ENCODE results near the gene ARHGEF9.

The ARHGEF9 gene

DNA sequence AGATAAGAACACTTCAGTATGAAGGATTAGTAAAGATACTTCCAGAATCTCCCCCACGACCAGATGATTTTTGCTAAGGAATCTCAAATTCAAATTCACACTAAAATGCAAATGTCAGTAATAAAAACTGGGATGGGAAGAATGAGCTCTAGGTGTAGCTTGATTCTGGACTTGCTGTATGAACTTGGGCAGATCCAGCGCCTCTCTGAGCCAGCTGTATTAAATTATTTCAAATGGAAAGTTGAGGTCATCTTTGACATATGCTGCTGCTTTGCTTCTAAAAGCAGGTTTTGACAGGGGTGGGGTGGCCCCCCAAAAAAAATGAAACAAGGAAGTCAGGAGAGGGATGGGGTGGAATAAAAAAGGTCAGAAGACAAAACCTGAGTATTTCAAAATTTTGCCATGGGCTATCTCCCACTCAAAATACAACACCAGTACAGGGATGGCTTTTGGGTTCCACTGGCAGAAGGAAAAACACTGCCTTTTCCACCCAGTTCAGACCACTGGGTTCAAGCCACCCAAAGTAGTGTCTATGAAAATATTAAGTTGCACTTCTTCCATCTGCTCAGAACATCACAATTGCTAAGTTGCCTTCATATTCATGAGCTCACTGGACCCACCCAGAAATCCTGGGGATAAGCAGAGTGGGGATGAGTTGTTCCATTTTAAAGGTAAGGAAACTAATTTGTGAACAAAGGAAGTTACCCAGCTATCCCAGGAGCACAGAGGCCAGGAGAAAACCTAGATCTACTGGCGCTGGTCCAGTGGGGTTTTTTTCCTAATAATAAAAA lies 47.7 kb downstream of the ARHGEF9 start:
- intact Hi-C loops (cut with micrococcal nuclease): no loop called here
- Mint-ChIP-seq H3K27me3 (no peaks in the 10 kb centered on the region), H3K4me1 (ENCODE audit: low read depth) (peaks cover 5% of the 10 kb centered on the region), H3K36me3 (ENCODE audit: low read depth) (no peaks in the 10 kb centered on the region), H3K9me3 (no peaks in the 10 kb centered on the region), H3K4me3 (no peak overlapping the region), H3K27ac (no peak overlapping the region)

DNA sequence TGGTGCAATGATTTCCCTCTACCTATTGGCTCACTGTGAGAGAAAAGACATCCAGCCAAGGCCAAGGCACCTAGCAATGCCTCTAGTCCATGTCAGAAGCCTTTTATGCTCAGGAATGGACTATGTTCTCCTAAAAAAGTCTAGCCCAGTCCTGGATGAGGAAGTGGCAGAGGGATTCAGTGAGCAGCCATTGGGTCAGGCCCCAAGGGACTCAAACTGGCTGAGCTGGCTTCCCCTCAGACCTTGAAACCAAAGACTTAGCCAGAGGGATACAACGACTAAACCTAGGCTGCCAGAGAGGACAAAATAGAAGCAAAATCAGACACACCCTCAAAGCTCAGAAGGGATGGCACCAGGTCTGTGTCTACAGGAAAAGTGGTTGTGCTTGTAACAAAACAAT lies 49.1 kb downstream of the ARHGEF9 start:
- H3K27me3 Mint-ChIP-seq: no peaks in the 10 kb centered on the region
- no peak overlapping the region for H3K27ac Mint-ChIP-seq
- no peaks in the 10 kb centered on the region for H3K9me3 Mint-ChIP-seq
- peaks cover 5% of the 10 kb centered on the region for H3K4me1 Mint-ChIP-seq (ENCODE audit: low read depth)
- H3K4me3 Mint-ChIP-seq: no peak overlapping the region
- intact Hi-C loops (cut with micrococcal nuclease): no loop called here
- H3K36me3 Mint-ChIP-seq (ENCODE audit: low read depth): no peaks in the 10 kb centered on the region

DNA sequence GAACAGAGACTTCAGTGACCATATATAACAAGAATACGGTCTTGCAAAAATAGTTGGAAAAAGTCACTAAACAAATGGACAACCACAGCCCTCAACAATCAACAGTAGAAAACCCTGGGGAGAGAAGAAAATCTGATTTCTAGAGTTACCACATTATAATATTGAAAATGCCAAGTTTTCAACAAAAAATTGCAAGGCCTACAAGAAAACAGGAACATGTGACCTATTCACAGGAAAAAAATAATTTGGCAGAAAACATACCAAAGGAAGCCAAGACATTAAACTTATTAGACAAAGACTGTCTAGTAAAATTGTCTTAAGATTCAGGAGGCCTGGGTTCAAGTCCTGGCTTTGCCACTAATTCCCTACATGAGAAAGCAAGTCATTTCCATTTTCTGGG lies 64.7 kb downstream of the ARHGEF9 start:
- no peak overlapping the region for H3K27ac Mint-ChIP-seq
- H3K9me3 Mint-ChIP-seq: no peaks in the 10 kb centered on the region
- H3K27me3 Mint-ChIP-seq: no peaks in the 10 kb centered on the region
- no peak overlapping the region for H3K4me3 Mint-ChIP-seq
- H3K4me1 Mint-ChIP-seq (ENCODE audit: low read depth): no peaks in the 10 kb centered on the region
- intact Hi-C loops (cut with micrococcal nuclease): no loop called here
- peaks cover 48% of the 10 kb centered on the region for H3K36me3 Mint-ChIP-seq (ENCODE audit: low read depth)

DNA sequence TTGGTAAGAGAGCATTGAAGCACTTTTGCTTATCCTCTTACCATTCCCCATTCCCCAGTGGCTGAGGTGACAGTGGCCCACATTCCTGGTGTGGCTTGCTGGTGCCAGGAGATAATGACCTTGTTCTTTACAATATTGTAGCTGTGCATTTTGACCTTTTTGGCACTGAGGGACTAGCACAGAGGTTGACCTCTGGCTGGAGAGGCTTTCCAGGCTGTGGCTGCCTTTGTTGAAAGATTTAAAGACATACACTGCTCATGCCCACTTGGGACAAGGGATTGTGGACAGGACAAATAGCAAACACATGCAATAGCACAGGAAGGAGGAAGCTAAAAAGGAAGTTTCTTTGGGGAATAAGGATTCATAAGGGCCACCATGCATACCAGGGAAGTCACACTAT lies 65.4 kb downstream of the ARHGEF9 start:
- Mint-ChIP-seq H3K4me1 (ENCODE audit: low read depth) (no peaks in the 10 kb centered on the region), H3K27ac (no peak overlapping the region), H3K4me3 (no peak overlapping the region), H3K9me3 (no peaks in the 10 kb centered on the region), H3K27me3 (no peaks in the 10 kb centered on the region), H3K36me3 (ENCODE audit: low read depth) (peaks cover 51% of the 10 kb centered on the region)
- intact Hi-C loops (cut with micrococcal nuclease): no loop called here

DNA sequence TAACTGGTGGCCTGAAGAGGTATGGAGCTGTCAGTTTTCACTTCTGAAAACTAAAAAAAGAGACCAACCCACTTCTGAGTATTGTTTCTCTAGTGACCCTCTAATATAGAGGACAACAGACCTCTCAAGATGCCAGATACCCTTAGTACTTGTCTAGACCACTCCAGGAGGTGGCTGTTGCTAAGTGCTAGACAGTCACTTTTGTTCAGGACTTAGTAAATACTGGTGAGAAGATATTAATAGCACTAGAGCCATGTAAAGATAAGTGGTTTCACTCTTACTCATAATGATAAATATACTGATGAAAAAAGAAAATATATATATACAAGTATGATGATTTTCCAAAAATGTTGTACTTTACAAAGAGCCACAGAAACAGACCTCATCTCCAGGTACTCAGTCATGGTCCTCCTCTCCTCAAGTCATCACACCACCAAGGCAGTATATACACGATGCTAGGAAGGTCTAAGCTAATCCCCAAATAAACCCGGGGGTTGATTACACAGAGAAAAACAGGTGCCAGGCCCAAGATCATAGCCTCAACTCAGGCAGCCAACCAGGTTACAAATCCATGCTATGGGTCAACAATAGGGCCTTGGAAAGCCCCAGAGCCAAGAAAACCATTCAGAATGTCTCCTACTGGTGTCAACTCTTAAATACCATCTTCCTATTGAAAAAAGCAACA lies 66.9 kb downstream of the ARHGEF9 start:
- Mint-ChIP-seq H3K27ac (no peak overlapping the region), H3K4me1 (ENCODE audit: low read depth) (no peaks in the 10 kb centered on the region)

DNA sequence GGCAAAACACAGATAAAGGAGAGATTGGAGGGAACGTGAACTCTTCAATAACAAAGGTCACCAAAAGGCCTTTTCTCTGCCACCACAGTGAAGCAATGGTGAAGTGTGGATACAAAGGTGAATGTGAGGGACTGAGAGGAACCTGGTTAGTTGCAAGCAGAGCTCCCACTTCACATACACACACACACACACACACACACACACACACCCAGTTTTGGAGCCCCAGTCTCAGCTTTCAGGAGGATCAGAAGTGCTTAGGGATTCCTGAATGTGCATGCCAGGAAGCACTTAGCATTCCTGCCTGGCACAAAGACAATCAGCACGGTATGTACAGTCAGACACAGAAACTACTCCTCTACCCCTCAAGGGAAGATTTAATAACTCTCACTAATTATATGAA lies 71.5 kb downstream of the ARHGEF9 start:
- intact Hi-C loops (cut with micrococcal nuclease): no loop called here
- Mint-ChIP-seq H3K4me1 (ENCODE audit: low read depth) (no peaks in the 10 kb centered on the region), H3K9me3 (no peaks in the 10 kb centered on the region), H3K27me3 (no peaks in the 10 kb centered on the region), H3K4me3 (no peak overlapping the region), H3K27ac (no peak overlapping the region), H3K36me3 (ENCODE audit: low read depth) (peaks cover 38% of the 10 kb centered on the region)

More for the DNA sequence above, 66.9 kb downstream of the ARHGEF9 start:
- Mint-ChIP-seq H3K4me3 (no peak overlapping the region), H3K36me3 (ENCODE audit: low read depth) (peaks cover 52% of the 10 kb centered on the region), H3K9me3 (no peaks in the 10 kb centered on the region), H3K27me3 (no peaks in the 10 kb centered on the region)
- intact Hi-C loops (cut with micrococcal nuclease): no loop called here

DNA sequence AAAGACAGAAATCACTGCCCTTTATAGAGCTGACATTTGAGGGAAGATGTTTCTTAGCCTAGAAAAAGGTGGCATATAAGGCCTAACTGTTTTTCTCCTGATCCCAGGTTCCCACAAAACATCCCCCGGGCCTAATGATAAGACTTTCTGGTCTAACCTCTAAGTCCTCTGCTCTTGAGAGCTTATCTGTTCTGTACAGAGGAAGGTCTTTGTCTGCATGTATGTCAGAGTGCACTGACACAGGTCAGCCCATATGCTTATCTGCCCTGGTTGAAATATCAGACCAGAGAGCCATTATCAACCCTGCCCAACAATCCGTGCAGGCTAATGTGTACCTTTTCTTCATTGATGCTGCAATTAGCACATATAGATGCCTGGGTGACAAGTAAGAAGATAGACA lies 76.2 kb downstream of the ARHGEF9 start:
- intact Hi-C loops (cut with micrococcal nuclease): no loop called here
- no peaks in the 10 kb centered on the region for H3K4me1 Mint-ChIP-seq (ENCODE audit: low read depth)
- H3K36me3 Mint-ChIP-seq (ENCODE audit: low read depth): peaks cover 42% of the 10 kb centered on the region
- no peak overlapping the region for H3K27ac Mint-ChIP-seq
- no peak overlapping the region for H3K4me3 Mint-ChIP-seq
- H3K27me3 Mint-ChIP-seq: no peaks in the 10 kb centered on the region
- H3K9me3 Mint-ChIP-seq: no peaks in the 10 kb centered on the region

DNA sequence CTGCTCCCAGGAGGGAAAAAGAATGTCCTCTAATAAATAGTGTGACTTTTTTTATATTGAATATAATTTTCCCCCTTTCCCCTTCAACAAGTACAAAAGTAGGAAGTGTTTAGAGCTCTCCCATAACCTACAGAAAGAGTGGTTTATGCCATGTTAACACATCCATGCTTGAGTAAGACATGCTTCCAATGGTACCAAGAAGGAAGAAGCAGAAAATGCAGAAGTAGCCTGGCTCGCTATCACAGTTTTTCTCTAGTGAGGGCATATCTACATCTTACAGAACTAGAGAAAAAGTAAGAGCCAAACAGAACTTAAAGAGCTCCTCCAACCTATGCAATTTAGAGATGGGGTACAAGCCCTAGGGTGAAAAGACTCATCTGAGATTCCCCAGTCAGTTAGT lies 82.5 kb downstream of the ARHGEF9 start:
- intact Hi-C loops (cut with micrococcal nuclease): no loop called here
- Mint-ChIP-seq H3K4me3 (no peak overlapping the region), H3K27me3 (no peaks in the 10 kb centered on the region), H3K4me1 (ENCODE audit: low read depth) (peaks cover 5% of the 10 kb centered on the region), H3K36me3 (ENCODE audit: low read depth) (peaks cover 48% of the 10 kb centered on the region), H3K9me3 (no peaks in the 10 kb centered on the region), H3K27ac (no peak overlapping the region)

DNA sequence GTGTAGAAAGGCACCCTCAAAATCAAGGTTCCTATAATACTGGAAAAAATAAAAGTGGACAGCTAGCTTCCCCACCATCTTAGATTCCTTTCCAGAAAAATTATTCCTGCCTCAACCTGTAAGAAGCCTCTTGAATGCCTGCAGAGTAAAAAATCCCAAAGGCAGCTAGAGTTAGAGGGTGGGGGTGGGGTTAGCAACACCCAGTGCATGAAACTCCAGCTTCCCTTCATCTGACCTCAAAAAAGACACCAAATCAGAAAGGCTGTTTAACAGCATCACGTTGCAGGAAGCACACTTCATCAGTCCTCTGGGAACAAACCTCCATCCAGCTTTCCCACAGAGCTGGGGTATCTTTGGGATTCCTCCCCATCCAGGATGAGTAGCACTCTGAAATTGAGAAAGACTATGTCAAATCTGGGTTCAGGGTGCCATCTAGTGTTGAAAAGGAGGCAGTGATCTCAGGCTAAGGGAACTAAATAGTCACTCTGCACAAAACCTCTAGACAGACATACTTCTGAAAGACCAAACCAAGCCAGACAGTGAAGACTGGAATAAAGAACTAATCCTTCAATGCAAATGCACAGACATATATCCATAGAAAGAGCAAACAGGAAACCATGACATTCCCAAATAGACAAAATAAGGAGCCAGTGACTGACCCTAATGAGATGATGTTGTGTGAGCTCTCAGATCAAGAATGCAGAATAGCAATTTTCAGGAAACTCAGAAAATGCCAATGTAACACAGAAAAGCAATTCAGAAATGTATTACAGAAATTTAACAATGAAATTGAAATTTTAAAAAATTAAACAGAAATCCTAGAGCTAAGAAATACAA lies 97.9 kb downstream of the ARHGEF9 start:
- Mint-ChIP-seq H3K4me1 (ENCODE audit: low read depth) (no peaks in the 10 kb centered on the region), H3K27ac (no peak overlapping the region), H3K27me3 (no peaks in the 10 kb centered on the region), H3K36me3 (ENCODE audit: low read depth) (peaks cover 15% of the 10 kb centered on the region), H3K4me3 (no peak overlapping the region), H3K9me3 (no peaks in the 10 kb centered on the region)
- intact Hi-C loops (cut with micrococcal nuclease): no loop called here

DNA sequence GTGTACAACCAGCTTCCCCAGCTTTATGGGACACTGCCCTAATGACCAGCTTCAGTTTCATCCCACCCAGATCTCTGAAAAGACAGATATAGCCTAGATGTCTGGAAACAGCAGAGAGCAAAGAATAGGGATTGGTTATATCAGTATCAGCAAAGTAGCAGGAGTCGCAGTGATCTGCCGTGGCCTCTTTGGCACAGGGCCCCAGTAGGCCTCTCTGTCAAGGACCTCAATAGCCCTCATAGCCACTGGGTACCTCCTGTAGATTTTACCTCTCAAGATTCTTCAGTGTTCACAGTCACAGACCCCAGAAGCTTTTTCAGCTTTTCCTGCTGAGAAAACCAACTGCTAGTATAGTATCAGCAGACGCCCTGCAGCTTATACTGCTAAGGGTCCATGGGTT lies 104.6 kb downstream of the ARHGEF9 start:
- H3K36me3 Mint-ChIP-seq (ENCODE audit: low read depth): peaks cover 24% of the 10 kb centered on the region
- H3K9me3 Mint-ChIP-seq: no peaks in the 10 kb centered on the region
- no peak overlapping the region for H3K27ac Mint-ChIP-seq
- intact Hi-C loops (cut with micrococcal nuclease): no loop called here
- H3K4me3 Mint-ChIP-seq: no peak overlapping the region
- H3K4me1 Mint-ChIP-seq (ENCODE audit: low read depth): no peaks in the 10 kb centered on the region
- H3K27me3 Mint-ChIP-seq: no peaks in the 10 kb centered on the region

DNA sequence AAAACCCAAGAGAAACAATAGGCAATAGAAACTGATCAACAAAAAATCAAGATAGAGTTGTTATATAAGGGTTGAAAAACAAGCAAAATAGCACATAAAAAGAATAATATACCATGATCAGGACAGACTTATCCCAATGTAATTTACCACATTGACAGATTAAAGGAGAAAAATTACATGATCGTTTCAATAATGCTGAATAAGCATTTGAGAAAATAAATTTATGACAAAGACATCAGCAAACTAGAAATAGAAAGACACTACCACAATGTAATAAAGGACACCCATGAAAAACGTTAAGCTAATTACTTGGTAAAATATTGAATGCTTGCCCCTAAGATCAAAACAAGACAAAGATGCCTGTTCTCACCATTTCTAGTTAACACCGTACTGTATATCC lies 105.6 kb downstream of the ARHGEF9 start:
- no peak overlapping the region for H3K4me3 Mint-ChIP-seq
- no peak overlapping the region for H3K27ac Mint-ChIP-seq
- no peaks in the 10 kb centered on the region for H3K27me3 Mint-ChIP-seq
- no peaks in the 10 kb centered on the region for H3K4me1 Mint-ChIP-seq (ENCODE audit: low read depth)
- peaks cover 24% of the 10 kb centered on the region for H3K36me3 Mint-ChIP-seq (ENCODE audit: low read depth)
- intact Hi-C loops (cut with micrococcal nuclease): no loop called here
- no peaks in the 10 kb centered on the region for H3K9me3 Mint-ChIP-seq

DNA sequence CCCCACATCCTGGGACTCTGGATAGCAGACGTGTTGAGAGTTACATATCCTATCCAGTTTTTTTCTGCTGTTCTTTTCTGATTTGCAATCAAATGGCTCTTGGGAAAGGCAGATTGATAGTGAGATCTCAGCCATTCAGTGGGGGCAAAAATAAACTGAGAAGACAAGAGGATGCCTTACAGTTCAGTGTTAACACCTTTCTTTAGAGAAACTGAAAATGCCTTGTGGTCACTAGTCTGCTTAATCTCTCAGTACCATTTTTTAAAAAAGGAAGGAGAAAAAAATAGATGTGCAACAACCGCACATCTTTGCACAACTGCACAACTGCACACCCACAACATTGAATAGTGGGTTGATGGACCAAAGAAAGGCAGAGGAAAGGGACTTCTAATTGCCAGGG lies 109.3 kb downstream of the ARHGEF9 start:
- intact Hi-C loops (cut with micrococcal nuclease): no loop called here
- Mint-ChIP-seq H3K9me3 (no peaks in the 10 kb centered on the region), H3K27ac (no peak overlapping the region), H3K36me3 (ENCODE audit: low read depth) (peaks cover 23% of the 10 kb centered on the region), H3K4me1 (ENCODE audit: low read depth) (no peaks in the 10 kb centered on the region), H3K27me3 (no peaks in the 10 kb centered on the region), H3K4me3 (no peak overlapping the region)

DNA sequence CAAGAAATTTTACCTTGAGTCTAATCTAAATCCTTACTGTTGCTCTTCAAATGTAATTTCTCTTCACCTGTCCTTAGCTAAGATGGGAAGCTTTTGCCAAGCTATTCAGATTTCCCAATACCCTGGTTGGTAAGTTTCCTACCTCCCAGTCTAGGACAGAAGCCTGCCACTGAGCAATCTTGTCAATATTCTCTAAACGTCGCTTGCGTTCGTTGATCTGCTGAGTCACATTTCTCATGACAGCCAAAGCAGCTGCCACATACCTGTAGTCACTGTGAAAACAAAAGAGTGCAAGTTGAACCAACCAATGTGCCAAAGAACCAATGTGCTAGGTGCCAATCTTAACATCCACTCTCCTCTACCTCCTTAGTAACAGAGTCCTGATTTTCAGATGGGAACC lies 111.1 kb downstream of the ARHGEF9 start:
- no peaks in the 10 kb centered on the region for H3K9me3 Mint-ChIP-seq
- intact Hi-C loops (cut with micrococcal nuclease): no loop called here
- H3K27me3 Mint-ChIP-seq: no peaks in the 10 kb centered on the region
- peaks cover 30% of the 10 kb centered on the region for H3K36me3 Mint-ChIP-seq (ENCODE audit: low read depth)
- peaks cover 12% of the 10 kb centered on the region for H3K4me1 Mint-ChIP-seq (ENCODE audit: low read depth)
- H3K27ac Mint-ChIP-seq: no peak overlapping the region
- H3K4me3 Mint-ChIP-seq: no peak overlapping the region

DNA sequence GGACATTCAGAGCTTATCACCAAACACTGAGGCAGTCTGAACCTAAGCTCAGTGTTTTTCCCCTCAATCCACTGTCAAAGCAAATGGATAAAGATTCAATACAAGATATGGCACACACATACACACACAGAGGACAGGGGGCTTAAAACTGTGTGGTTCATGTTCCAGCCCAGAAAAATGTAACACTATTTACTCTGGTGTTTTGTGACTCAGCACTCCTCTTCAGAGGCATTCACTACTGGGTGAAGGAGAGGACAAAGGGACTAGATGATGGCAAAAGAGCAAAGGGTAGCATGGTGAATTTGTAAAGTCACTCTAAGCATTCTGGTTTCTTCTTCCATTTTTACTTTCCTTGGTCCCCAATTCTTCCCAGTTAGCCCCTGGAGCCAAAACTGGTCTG lies 120.3 kb downstream of the ARHGEF9 start:
- intact Hi-C loops (cut with micrococcal nuclease): no loop called here
- H3K27me3 Mint-ChIP-seq: no peaks in the 10 kb centered on the region
- no peak overlapping the region for H3K27ac Mint-ChIP-seq
- peaks cover 6% of the 10 kb centered on the region for H3K4me1 Mint-ChIP-seq (ENCODE audit: low read depth)
- no peaks in the 10 kb centered on the region for H3K9me3 Mint-ChIP-seq
- H3K4me3 Mint-ChIP-seq: no peak overlapping the region
- H3K36me3 Mint-ChIP-seq (ENCODE audit: low read depth): peaks cover 38% of the 10 kb centered on the region

All from dendritic cell treated with granulocyte-macrophage colony-stimulating factor and Interleukin-4, amounts not matched to agents 40 ng/mL and 50 ng/mL, for 4 days (primary cell).